Measurements from ENCODE around the gene ACTN3.
"Not testable (repeated sequence)": the region's sequence is repeated elsewhere in the genome, so short reads cannot be mapped to it uniquely, and the experiment has no call there.

Gene ACTN3

GRCh38 chr11:66546368-66546965 is at the start of gene ACTN3:
TSS of gene ACTN3 (plus strand) at chr11:66546903. CDS start at chr11:66546938, 35 bp downstream.
- in situ Hi-C loops (cut with MboI; ENCODE audit: low sequenced_read_pairs), result no loop called here

GRCh38 chr11:66497206-66497605 is 49.5 kb upstream of the ACTN3 start:
- in situ Hi-C loops (cut with MboI; ENCODE audit: low sequenced_read_pairs), result no loop called here

GRCh38 chr11:66498506-66498905 is 48.2 kb upstream of the ACTN3 start:
- in situ Hi-C loops (cut with MboI; ENCODE audit: low sequenced_read_pairs), result no loop called here

GRCh38 chr11:66505276-66505816 is 41.4 kb upstream of the ACTN3 start:
- in situ Hi-C loops (cut with MboI; ENCODE audit: low sequenced_read_pairs), result no loop called here

GRCh38 chr11:66509131-66509561 is 37.6 kb upstream of the ACTN3 start:
- in situ Hi-C loops (cut with MboI; ENCODE audit: low sequenced_read_pairs), result no loop called here

GRCh38 chr11:66510271-66510989 is 36.3 kb upstream of the ACTN3 start, which contains the start of gene BBS1:
TSS of gene BBS1 (plus strand) at chr11:66510635. CDS start at chr11:66510660, 25 bp downstream.
- in situ Hi-C loops (cut with MboI; ENCODE audit: low sequenced_read_pairs), result no loop called here

GRCh38 chr11:66510990-66511339 is 35.7 kb upstream of the ACTN3 start:
- in situ Hi-C loops (cut with MboI; ENCODE audit: low sequenced_read_pairs), result no loop called here

GRCh38 chr11:66523611-66524010 is 23.1 kb upstream of the ACTN3 start:
- in situ Hi-C loops (cut with MboI; ENCODE audit: low sequenced_read_pairs), result no loop called here

GRCh38 chr11:66524304-66525040 is 22.2 kb upstream of the ACTN3 start:
- in situ Hi-C loops (cut with MboI; ENCODE audit: low sequenced_read_pairs), result no loop called here

GRCh38 chr11:66529069-66529468 is 17.6 kb upstream of the ACTN3 start:
- in situ Hi-C loops (cut with MboI; ENCODE audit: low sequenced_read_pairs), result no loop called here

- in situ Hi-C loops (cut with MboI; ENCODE audit: low sequenced_read_pairs), result no loop called here
These were observed 17.0 kb upstream of the ACTN3 start for GRCh38 chr11:66529655-66530054.

GRCh38 chr11:66530927-66531709 is 15.6 kb upstream of the ACTN3 start:
- in situ Hi-C loops (cut with MboI; ENCODE audit: low sequenced_read_pairs), result no loop called here

- in situ Hi-C loops (cut with MboI; ENCODE audit: low sequenced_read_pairs), result no loop called here
These were observed 14.9 kb upstream of the ACTN3 start for GRCh38 chr11:66531841-66532240.

GRCh38 chr11:66532784-66533183 is 13.9 kb upstream of the ACTN3 start:
- in situ Hi-C loops (cut with MboI; ENCODE audit: low sequenced_read_pairs), result no loop called here

- in situ Hi-C loops (cut with MboI; ENCODE audit: low sequenced_read_pairs), result no loop called here
These were observed 7.4 kb upstream of the ACTN3 start for GRCh38 chr11:66539170-66539869.

GRCh38 chr11:66539870-66540213 is 6.9 kb upstream of the ACTN3 start:
- in situ Hi-C loops (cut with MboI; ENCODE audit: low sequenced_read_pairs), result no loop called here

GRCh38 chr11:66540598-66540997 is 6.1 kb upstream of the ACTN3 start:
- in situ Hi-C loops (cut with MboI; ENCODE audit: low sequenced_read_pairs), result not testable (repeated sequence)

GRCh38 chr11:66541892-66542291 is 4.8 kb upstream of the ACTN3 start:
- in situ Hi-C loops (cut with MboI; ENCODE audit: low sequenced_read_pairs), result no loop called here

- in situ Hi-C loops (cut with MboI; ENCODE audit: low sequenced_read_pairs), result no loop called here
These were observed 4.3 kb upstream of the ACTN3 start for GRCh38 chr11:66542362-66542761.
